HG03354 (cell line): ENCODE data around the gene DUSP12.

Experiments
- ATAC-seq: cut with Tn5 transposase; IDR thresholded peaks from one replicate; pipeline ENCODE4 v1.9.1; 2021; ENCODE audit warnings: mild to moderate bottlenecking; ENCODE audit not compliant: unreplicated experiment, poor library complexity, severe bottlenecking

Gene DUSP12

GRCh38 chr1:161726473-161727255 lies 22.9 kb upstream of the DUSP12 start:
- ATAC-seq = peak; percentile 58

- no peak for ATAC-seq
Observed at GRCh38 chr1:161727256-161727924, 22.2 kb upstream of the DUSP12 start.

- no peak for ATAC-seq
Observed at GRCh38 chr1:161728376-161729226, 21.0 kb upstream of the DUSP12 start.

GRCh38 chr1:161730050-161730564 lies 19.5 kb upstream of the DUSP12 start:
- no peak for ATAC-seq

GRCh38 chr1:161731241-161731640 lies 18.3 kb upstream of the DUSP12 start:
- no peak for ATAC-seq

- no peak for ATAC-seq
Observed at GRCh38 chr1:161731981-161732718, 17.4 kb upstream of the DUSP12 start.

GRCh38 chr1:161733526-161733925 lies 16.1 kb upstream of the DUSP12 start:
- ATAC-seq = no peak

GRCh38 chr1:161735837-161736236 lies 13.7 kb upstream of the DUSP12 start:
- ATAC-seq = no peak

GRCh38 chr1:161736335-161736969 lies 13.1 kb upstream of the DUSP12 start:
- no peak for ATAC-seq

GRCh38 chr1:161737625-161738024 lies 12.0 kb upstream of the DUSP12 start:
- ATAC-seq = no peak

GRCh38 chr1:161738627-161739287 lies 10.8 kb upstream of the DUSP12 start:
- ATAC-seq = peak; percentile 60

GRCh38 chr1:161739865-161740566 lies 9.6 kb upstream of the DUSP12 start:
- peak; percentile 27 for ATAC-seq

GRCh38 chr1:161740921-161741320 lies 8.7 kb upstream of the DUSP12 start:
- ATAC-seq = no peak

- ATAC-seq = no peak
Observed at GRCh38 chr1:161743231-161743630, 6.4 kb upstream of the DUSP12 start.

- ATAC-seq = no peak
Observed at GRCh38 chr1:161747801-161748200, 1.8 kb upstream of the DUSP12 start.

GRCh38 chr1:161763522-161764098 lies 14.0 kb downstream of the DUSP12 start:
- no peak for ATAC-seq

GRCh38 chr1:161766102-161766981 lies 16.8 kb downstream of the DUSP12 start, which contains the start of gene ATF6:
TSS of gene ATF6 (plus strand) at chr1:161766320. CDS start at chr1:161766361, 41 bp downstream.
- peak; percentile 72 for ATAC-seq
